ENCODE data around the gene TDRD10. TPM values are rescaled to one million over a fixed set of nuclear protein-coding genes. Genes with fewer than 3 reads are reported as not detected.

TDRD10 gene
- total and polyA plus RNA-seq, 2 of the 8 experiments (the other 6 are each of a cell fraction or from before 2014, with no cell fraction given), result 0.15 to 0.27 TPM

- no peak for TF ChIP-seq SP1 (IDR thresholded peaks at IDR 0.05; ENCODE audit: low read depth, low read length)
- no peak for TF ChIP-seq SIX5 (IDR thresholded peaks at IDR 0.05; ENCODE audit: low read depth, low read length)
- no peak for TF ChIP-seq SP4 (IDR thresholded peaks at IDR 0.05; ENCODE audit: low read length)
Measured at GRCh38 chr1:154539486-154540483, 37.8 kb downstream of the TDRD10 start (continued).

All from H1 (cell line).